Erythroblast (primary cell): ENCODE measurements around the gene ATF2.

Source experiments
- GATA1 ChIP-seq: IDR thresholded peaks from 2 replicates; pipeline ENCODE4 v1.6.1; 2011; ENCODE audit warnings: low read depth, mild to moderate bottlenecking, control low read depth, low read length, moderate library complexity
- POLR2A ChIP-seq: IDR thresholded peaks from 2 replicates; pipeline ENCODE4 v1.6.1; 2011; ENCODE audit warnings: mild to moderate bottlenecking, low read length

DNA sequence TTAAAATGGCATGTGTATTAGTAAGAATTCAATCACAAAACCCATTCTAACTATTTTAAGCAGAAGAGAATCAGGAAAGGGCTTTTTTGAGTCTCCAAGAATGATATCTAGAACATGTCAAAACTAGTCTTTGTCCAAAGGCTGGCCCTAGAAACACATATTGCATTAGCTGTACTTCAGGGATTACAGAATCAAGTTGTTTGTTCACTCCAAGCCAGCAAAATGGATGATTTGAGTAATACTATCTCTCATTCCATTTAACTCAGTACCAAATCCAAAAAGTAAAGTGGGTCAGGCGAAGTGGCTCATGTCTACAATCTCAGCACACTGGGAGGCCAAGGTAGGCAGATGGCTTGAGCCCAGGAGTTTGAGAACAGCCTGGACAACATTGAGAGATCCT lies 41.3 kb downstream of the ATF2 start:
- no peak for TF ChIP-seq POLR2A
- TF ChIP-seq GATA1, result no peak
